ENCODE data around the gene ASXL1.
"Not testable (repeated sequence)": the region's sequence is repeated elsewhere in the genome, so short reads cannot be mapped to it uniquely, and the experiment has no call there.

Gene ASXL1

GRCh38 chr20:32462900-32463641 lies 104.9 kb downstream of the ASXL1 start:
- ChIA-PET POLR2A (ENCODE audit: low non-redundant PET) (no interaction called here), CTCF (interaction anchor here (0.6 kb wide), 2 partner anchors 8 to 309 kb away, joined by 3 to 4 read pairs; no protein-coding TSS in a partner anchor)
- no peak overlapping the region for H3K27ac ChIP-seq
- DNase-seq (ENCODE audit: low spot score) = no peak
- no peak for TF ChIP-seq CTCF (conservative IDR thresholded peaks at IDR 0.05; ENCODE audit: low read depth)

GRCh38 chr20:32463642-32464400 lies 105.7 kb downstream of the ASXL1 start:
- POLR2A ChIA-PET (ENCODE audit: low non-redundant PET) = no interaction called here
- CTCF ChIA-PET = interaction anchor here (0.6 kb wide), 1 partner anchor 9 kb away, joined by 3 read pairs; no protein-coding TSS in a partner anchor

GRCh38 chr20:32464401-32465091 lies 106.4 kb downstream of the ASXL1 start:
- ChIA-PET CTCF (no interaction called here), POLR2A (ENCODE audit: low non-redundant PET) (no interaction called here)
- H3K27ac ChIP-seq = no peak overlapping the region
- TF ChIP-seq CTCF (conservative IDR thresholded peaks at IDR 0.05; ENCODE audit: low read depth) = no peak
- DNase-seq (ENCODE audit: low spot score) = no peak

More at GRCh38 chr20:32463642-32464400, 105.7 kb downstream of the ASXL1 start:
- no peak for DNase-seq (ENCODE audit: low spot score)
- H3K27ac ChIP-seq = no peak overlapping the region
- TF ChIP-seq CTCF (conservative IDR thresholded peaks at IDR 0.05; ENCODE audit: low read depth) = no peak

- no peak for TF ChIP-seq CTCF (conservative IDR thresholded peaks at IDR 0.05; ENCODE audit: low read depth)
- H3K27ac ChIP-seq = no peak overlapping the region
- no peak for DNase-seq (ENCODE audit: low spot score)
- ChIA-PET CTCF (interaction anchor here (0.6 to 1.3 kb wide), 2 partner anchors 8 to 149 kb away, joined by 3 read pairs; no protein-coding TSS in a partner anchor), POLR2A (ENCODE audit: low non-redundant PET) (no interaction called here)
These were observed 107.2 kb downstream of the ASXL1 start for GRCh38 chr20:32465092-32465900.

GRCh38 chr20:32465901-32466675 lies 108.0 kb downstream of the ASXL1 start:
- CTCF ChIA-PET = interaction anchor here (0.6 to 1.3 kb wide), 2 partner anchors 9 to 150 kb away, joined by 3 read pairs; no protein-coding TSS in a partner anchor
- H3K27ac ChIP-seq; POLR2A ChIA-PET (ENCODE audit: low non-redundant PET); DNase-seq (ENCODE audit: low spot score): not testable (repeated sequence)
